PFSK-1 (cell line): ENCODE data around the gene MGA.

Source experiments
- POLR2AphosphoS5 ChIP-seq: IDR thresholded peaks from 2 replicates; pipeline ENCODE4 v1.6.1; 2012; ENCODE audit warnings: low read depth, mild to moderate bottlenecking, control low read depth, low read length, moderate library complexity
- REST ChIP-seq, 2 experiments: IDR thresholded peaks; 2 replicates each; pipeline versions ENCODE4 v1.6.1 to v1.8.0; 2011 to 2012; ENCODE audit warnings: low read depth in 2 of 2, low read length in 2 of 2, control low read depth in 1 of 2, inconsistent platforms in 1 of 2, mild to moderate bottlenecking in 1 of 2, moderate library complexity in 1 of 2; ENCODE audit not compliant: insufficient read depth in 1 of 2
- TAF1 ChIP-seq: IDR thresholded peaks from 2 replicates; pipeline ENCODE4 v1.6.1; 2012; ENCODE audit warnings: low read length, control low read depth, borderline replicate concordance; ENCODE audit not compliant: insufficient read depth

- no peak for TF ChIP-seq REST (IDR thresholded peaks at IDR 0.05; ENCODE audit: insufficient read depth in 1 of 2, low read depth in 2 of 2, low read length in 2 of 2)
- no peak for TF ChIP-seq POLR2AphosphoS5
- TF ChIP-seq TAF1, result no peak
Measured at GRCh38 chr15:41633609-41634008, 26.6 kb upstream of the MGA start.
